Measurements from ENCODE around the gene TMTC1.

The TMTC1 gene

GRCh38 chr12:29741342-29742241 is 42.1 kb downstream of the TMTC1 start:
- Histone ChIP-seq H3K36me3 (ENCODE audit: control insufficient read depth, insufficient read depth, low read length) (no peaks in the 10 kb centered on the region), H3K27me3 (ENCODE audit: control insufficient read depth, insufficient read depth, low read length) (no peaks in the 10 kb centered on the region), H3K4me1 (ENCODE audit: control insufficient read depth, insufficient read depth, low read length) (peaks cover 20% of the 10 kb centered on the region), H3K9ac (ENCODE audit: low read depth, low read length) (no peak overlapping the region), H3K4me3 (ENCODE audit: low read depth, low read length) (no peak overlapping the region), H3K27ac (ENCODE audit: low read depth, low read length) (no peak overlapping the region), H3K9me3 (ENCODE audit: control insufficient read depth, insufficient read depth, low read length) (no peaks in the 10 kb centered on the region)

GRCh38 chr12:29739279-29739991 is 44.3 kb downstream of the TMTC1 start:
- Histone ChIP-seq H3K4me1 (ENCODE audit: control insufficient read depth, insufficient read depth, low read length) (peaks cover 20% of the 10 kb centered on the region), H3K27me3 (ENCODE audit: control insufficient read depth, insufficient read depth, low read length) (no peaks in the 10 kb centered on the region), H3K9ac (ENCODE audit: low read depth, low read length) (no peak overlapping the region), H3K36me3 (ENCODE audit: control insufficient read depth, insufficient read depth, low read length) (no peaks in the 10 kb centered on the region), H3K9me3 (ENCODE audit: control insufficient read depth, insufficient read depth, low read length) (no peaks in the 10 kb centered on the region), H3K4me3 (ENCODE audit: low read depth, low read length) (no peak overlapping the region), H3K27ac (ENCODE audit: low read depth, low read length) (no peak overlapping the region)

- no peak overlapping the region for H3K4me3 ChIP-seq (ENCODE audit: low read depth, low read length)
- H3K27ac ChIP-seq (ENCODE audit: low read depth, low read length) = no peak overlapping the region
- no peaks in the 10 kb centered on the region for H3K27me3 ChIP-seq (ENCODE audit: control insufficient read depth, insufficient read depth, low read length)
- H3K4me1 ChIP-seq (ENCODE audit: control insufficient read depth, insufficient read depth, low read length) = peaks cover 20% of the 10 kb centered on the region
- H3K36me3 ChIP-seq (ENCODE audit: control insufficient read depth, insufficient read depth, low read length) = no peaks in the 10 kb centered on the region
- no peak overlapping the region for H3K9ac ChIP-seq (ENCODE audit: low read depth, low read length)
- H3K9me3 ChIP-seq (ENCODE audit: control insufficient read depth, insufficient read depth, low read length) = no peaks in the 10 kb centered on the region
Measured at GRCh38 chr12:29738365-29738764, 45.4 kb downstream of the TMTC1 start.

- no peaks in the 10 kb centered on the region for H3K27me3 ChIP-seq (ENCODE audit: control insufficient read depth, insufficient read depth, low read length)
- no peak overlapping the region for H3K27ac ChIP-seq (ENCODE audit: low read depth, low read length)
- no peak overlapping the region for H3K9ac ChIP-seq (ENCODE audit: low read depth, low read length)
- H3K4me1 ChIP-seq (ENCODE audit: control insufficient read depth, insufficient read depth, low read length) = peaks cover 14% of the 10 kb centered on the region
- no peak overlapping the region for H3K4me3 ChIP-seq (ENCODE audit: low read depth, low read length)
- no peaks in the 10 kb centered on the region for H3K9me3 ChIP-seq (ENCODE audit: control insufficient read depth, insufficient read depth, low read length)
- H3K36me3 ChIP-seq (ENCODE audit: control insufficient read depth, insufficient read depth, low read length) = no peaks in the 10 kb centered on the region
Measured at GRCh38 chr12:29737644-29738043, 46.1 kb downstream of the TMTC1 start.

- no peaks in the 10 kb centered on the region for H3K9me3 ChIP-seq (ENCODE audit: control insufficient read depth, insufficient read depth, low read length)
Measured at GRCh38 chr12:29735604-29736003, 48.1 kb downstream of the TMTC1 start.

GRCh38 chr12:29734734-29735133 is 49.0 kb downstream of the TMTC1 start:
- no peak overlapping the region for H3K27ac ChIP-seq (ENCODE audit: low read depth, low read length)
- H3K9me3 ChIP-seq (ENCODE audit: control insufficient read depth, insufficient read depth, low read length) = no peaks in the 10 kb centered on the region
- no peak overlapping the region for H3K9ac ChIP-seq (ENCODE audit: low read depth, low read length)

More at GRCh38 chr12:29735604-29736003, 48.1 kb downstream of the TMTC1 start:
- no peaks in the 10 kb centered on the region for H3K27me3 ChIP-seq (ENCODE audit: control insufficient read depth, insufficient read depth, low read length)
- 0 out of 2 replicates have a peak, but pooled peaks cover 3% of the 10 kb centered on the region for H3K4me1 ChIP-seq (ENCODE audit: control insufficient read depth, insufficient read depth, low read length)
- no peak overlapping the region for H3K9ac ChIP-seq (ENCODE audit: low read depth, low read length)
- no peaks in the 10 kb centered on the region for H3K36me3 ChIP-seq (ENCODE audit: control insufficient read depth, insufficient read depth, low read length)
- no peak overlapping the region for H3K4me3 ChIP-seq (ENCODE audit: low read depth, low read length)
- H3K27ac ChIP-seq (ENCODE audit: low read depth, low read length) = no peak overlapping the region

GRCh38 chr12:29734305-29734704 is 49.4 kb downstream of the TMTC1 start:
- H3K4me1 ChIP-seq (ENCODE audit: control insufficient read depth, insufficient read depth, low read length) = 0 out of 2 replicates have a peak, but pooled peaks cover 3% of the 10 kb centered on the region
- H3K9ac ChIP-seq (ENCODE audit: low read depth, low read length) = no peak overlapping the region
- no peaks in the 10 kb centered on the region for H3K9me3 ChIP-seq (ENCODE audit: control insufficient read depth, insufficient read depth, low read length)
- no peaks in the 10 kb centered on the region for H3K27me3 ChIP-seq (ENCODE audit: control insufficient read depth, insufficient read depth, low read length)
- H3K27ac ChIP-seq (ENCODE audit: low read depth, low read length) = no peak overlapping the region
- no peaks in the 10 kb centered on the region for H3K36me3 ChIP-seq (ENCODE audit: control insufficient read depth, insufficient read depth, low read length)
- H3K4me3 ChIP-seq (ENCODE audit: low read depth, low read length) = no peak overlapping the region

More at GRCh38 chr12:29734734-29735133, 49.0 kb downstream of the TMTC1 start:
- Histone ChIP-seq H3K36me3 (ENCODE audit: control insufficient read depth, insufficient read depth, low read length) (no peaks in the 10 kb centered on the region), H3K4me1 (ENCODE audit: control insufficient read depth, insufficient read depth, low read length) (0 out of 2 replicates have a peak, but pooled peaks cover 3% of the 10 kb centered on the region), H3K27me3 (ENCODE audit: control insufficient read depth, insufficient read depth, low read length) (no peaks in the 10 kb centered on the region), H3K4me3 (ENCODE audit: low read depth, low read length) (no peak overlapping the region)

GRCh38 chr12:29733501-29733900 is 50.2 kb downstream of the TMTC1 start:
- no peaks in the 10 kb centered on the region for H3K9me3 ChIP-seq (ENCODE audit: control insufficient read depth, insufficient read depth, low read length)
- H3K9ac ChIP-seq (ENCODE audit: low read depth, low read length) = no peak overlapping the region
- H3K4me3 ChIP-seq (ENCODE audit: low read depth, low read length) = no peak overlapping the region
- H3K36me3 ChIP-seq (ENCODE audit: control insufficient read depth, insufficient read depth, low read length) = no peaks in the 10 kb centered on the region
- H3K27me3 ChIP-seq (ENCODE audit: control insufficient read depth, insufficient read depth, low read length) = no peaks in the 10 kb centered on the region
- 0 out of 2 replicates have a peak, but pooled peaks cover 3% of the 10 kb centered on the region for H3K4me1 ChIP-seq (ENCODE audit: control insufficient read depth, insufficient read depth, low read length)
- H3K27ac ChIP-seq (ENCODE audit: low read depth, low read length) = no peak overlapping the region

GRCh38 chr12:29733060-29733459 is 50.7 kb downstream of the TMTC1 start:
- H3K4me3 ChIP-seq (ENCODE audit: low read depth, low read length) = no peak overlapping the region
- no peak overlapping the region for H3K27ac ChIP-seq (ENCODE audit: low read depth, low read length)
- no peaks in the 10 kb centered on the region for H3K9me3 ChIP-seq (ENCODE audit: control insufficient read depth, insufficient read depth, low read length)
- H3K27me3 ChIP-seq (ENCODE audit: control insufficient read depth, insufficient read depth, low read length) = no peaks in the 10 kb centered on the region
- H3K9ac ChIP-seq (ENCODE audit: low read depth, low read length) = no peak overlapping the region
- H3K4me1 ChIP-seq (ENCODE audit: control insufficient read depth, insufficient read depth, low read length) = 0 out of 2 replicates have a peak, but pooled peaks cover 3% of the 10 kb centered on the region
- no peaks in the 10 kb centered on the region for H3K36me3 ChIP-seq (ENCODE audit: control insufficient read depth, insufficient read depth, low read length)

GRCh38 chr12:29732593-29732992 is 51.1 kb downstream of the TMTC1 start:
- Histone ChIP-seq H3K36me3 (ENCODE audit: control insufficient read depth, insufficient read depth, low read length) (no peaks in the 10 kb centered on the region), H3K27me3 (ENCODE audit: control insufficient read depth, insufficient read depth, low read length) (no peaks in the 10 kb centered on the region)

GRCh38 chr12:29732191-29732590 is 51.6 kb downstream of the TMTC1 start:
- H3K9me3 ChIP-seq (ENCODE audit: control insufficient read depth, insufficient read depth, low read length) = no peaks in the 10 kb centered on the region
- no peak overlapping the region for H3K9ac ChIP-seq (ENCODE audit: low read depth, low read length)
- H3K4me1 ChIP-seq (ENCODE audit: control insufficient read depth, insufficient read depth, low read length) = 0 out of 2 replicates have a peak, but pooled peaks cover 3% of the 10 kb centered on the region
- no peak overlapping the region for H3K4me3 ChIP-seq (ENCODE audit: low read depth, low read length)
- no peak overlapping the region for H3K27ac ChIP-seq (ENCODE audit: low read depth, low read length)
- no peaks in the 10 kb centered on the region for H3K27me3 ChIP-seq (ENCODE audit: control insufficient read depth, insufficient read depth, low read length)
- H3K36me3 ChIP-seq (ENCODE audit: control insufficient read depth, insufficient read depth, low read length) = no peaks in the 10 kb centered on the region

More at GRCh38 chr12:29732593-29732992, 51.1 kb downstream of the TMTC1 start:
- Histone ChIP-seq H3K9ac (ENCODE audit: low read depth, low read length) (no peak overlapping the region), H3K27ac (ENCODE audit: low read depth, low read length) (no peak overlapping the region), H3K4me3 (ENCODE audit: low read depth, low read length) (no peak overlapping the region), H3K4me1 (ENCODE audit: control insufficient read depth, insufficient read depth, low read length) (0 out of 2 replicates have a peak, but pooled peaks cover 3% of the 10 kb centered on the region), H3K9me3 (ENCODE audit: control insufficient read depth, insufficient read depth, low read length) (no peaks in the 10 kb centered on the region)

All from HUES48 (cell line).